Thymus (tissue), 11 donors: ENCODE data around the gene CYP11A1. TPM values are rescaled to one million over a fixed set of nuclear protein-coding genes. Genes with fewer than 3 reads are reported as not detected.

Experiments
- DNase-seq, 9 donors: peaks; one replicate each; pipeline ENCODE4 v3.0.0-alpha.2; 2013; ENCODE audit warnings: low spot score in 9 of 9, low read depth in 6 of 9, missing footprints in 1 of 9
- H3K27ac ChIP-seq, 2 donors: one replicate each; pipeline ENCODE4 v1.5.1; 2013; ENCODE audit warnings: control low read depth in 1 of 2, low read depth in 1 of 2, low read length in 1 of 2, mild to moderate bottlenecking in 1 of 2, moderate library complexity in 1 of 2
- H3K27me3 ChIP-seq, 2 donors: one replicate each; pipeline ENCODE4 v1.5.1; 2013; ENCODE audit warnings: low read length in 1 of 2; ENCODE audit not compliant: control insufficient read depth in 2 of 2, insufficient read depth in 1 of 2
- H3K36me3 ChIP-seq, 2 donors: one replicate each; pipeline ENCODE4 v1.5.1; 2013; ENCODE audit warnings: low read length in 1 of 2, mild to moderate bottlenecking in 1 of 2, moderate library complexity in 1 of 2; ENCODE audit not compliant: control insufficient read depth in 2 of 2, insufficient read depth in 2 of 2
- H3K4me1 ChIP-seq, 2 donors: one replicate each; pipeline ENCODE4 v1.5.1; 2013; ENCODE audit warnings: low read length in 2 of 2; ENCODE audit not compliant: control insufficient read depth in 2 of 2, insufficient read depth in 2 of 2
- H3K4me3 ChIP-seq, 2 donors: one replicate each; pipeline ENCODE4 v1.5.1; 2013; ENCODE audit warnings: low read length in 2 of 2, control low read depth in 1 of 2, mild to moderate bottlenecking in 1 of 2
- H3K9me3 ChIP-seq, 2 donors: one replicate each; pipeline ENCODE4 v1.5.1; 2013; ENCODE audit warnings: low read length in 1 of 2, mild to moderate bottlenecking in 1 of 2; ENCODE audit not compliant: control insufficient read depth in 2 of 2, insufficient read depth in 1 of 2
- WGBS: extraction: QIAGEN DNeasy Blood & Tissue Kit; methylation state at CpG from one replicate; pipeline ENCODE4 v1.1.7; 2013; 5-methylcytosine and 5-hydroxymethylcytosine counted together
- polyA plus RNA-seq: library from polyadenylated mRNA; stranded (reverse); fragments of 200-250 nt; gene quantifications from one replicate; pipeline ENCODE4 v1.2.3, GENCODE V29; 2013
- total RNA-seq: library from RNA; stranded (reverse); fragments of 120-200 nt; gene quantifications from one replicate; pipeline ENCODE4 v1.2.4, GENCODE V29; 2013
- donor health status: healthy.

Gene CYP11A1
- total and polyA plus RNA-seq, 2 donors: 0.66 to 1.0 TPM

GRCh38 chr15:74397239-74398068 is 30.0 kb upstream of the CYP11A1 start:
- no peaks in the 10 kb centered on the region for H3K36me3 ChIP-seq
- H3K27ac ChIP-seq: peak overlapping the region; percentile 32 to 100

GRCh38 chr15:74396445-74397238 is 29.2 kb upstream of the CYP11A1 start:
- WGBS: 34% methylated on average over 9 of the region's 9 CpGs
- Histone ChIP-seq H3K9me3 (peaks cover 0 to 11% of the 10 kb centered on the region in 2 donors), H3K27me3 (no peaks in the 10 kb centered on the region), H3K4me1 (peaks cover 56 to 97% of the 10 kb centered on the region in 2 donors), H3K27ac (peak overlapping the region; percentile 32 to 100), H3K36me3 (no peaks in the 10 kb centered on the region), H3K4me3 (no peak overlapping the region)
- DNase-seq: peak in 3 of 9 donors; percentile 59 to 82 (median 70)

More at GRCh38 chr15:74397239-74398068, 30.0 kb upstream of the CYP11A1 start:
- Histone ChIP-seq H3K4me3 (no peak overlapping the region), H3K9me3 (peaks cover 0 to 11% of the 10 kb centered on the region in 2 donors), H3K27me3 (no peaks in the 10 kb centered on the region), H3K4me1 (peaks cover 61 to 97% of the 10 kb centered on the region in 2 donors)
- peak in 1 of 9 donors; percentile 26 for DNase-seq
- WGBS: 89% methylated on average over 6 of the region's 6 CpGs

- H3K27ac ChIP-seq: peak overlapping the region; percentile 43 to 100
- peaks cover 0 to 11% of the 10 kb centered on the region in 2 donors for H3K9me3 ChIP-seq
- H3K4me3 ChIP-seq: no peak overlapping the region
- DNase-seq: no peak
- H3K27me3 ChIP-seq: no peaks in the 10 kb centered on the region
- peaks cover 55 to 97% of the 10 kb centered on the region in 2 donors for H3K4me1 ChIP-seq
- 89% methylated on average over 10 of the region's 10 CpGs for WGBS
- no peaks in the 10 kb centered on the region for H3K36me3 ChIP-seq
Measured at GRCh38 chr15:74396146-74396438, 28.6 kb upstream of the CYP11A1 start.

- 96% methylated on average over 17 of the region's 17 CpGs for WGBS
- peaks cover 57 to 97% of the 10 kb centered on the region in 2 donors for H3K4me1 ChIP-seq
- DNase-seq: no peak
- no peaks in the 10 kb centered on the region for H3K27me3 ChIP-seq
- H3K27ac ChIP-seq: peak overlapping the region in 1 of 2 donors; percentile 100
- no peaks in the 10 kb centered on the region for H3K36me3 ChIP-seq
- H3K9me3 ChIP-seq: peaks cover 0 to 11% of the 10 kb centered on the region in 2 donors
- H3K4me3 ChIP-seq: no peak overlapping the region
Measured at GRCh38 chr15:74395319-74396145, 28.1 kb upstream of the CYP11A1 start.

GRCh38 chr15:74394090-74394846 is 26.8 kb upstream of the CYP11A1 start:
- Histone ChIP-seq H3K4me3 (no peak overlapping the region), H3K4me1 (peaks cover 57 to 97% of the 10 kb centered on the region in 2 donors), H3K9me3 (peaks cover 0 to 13% of the 10 kb centered on the region in 2 donors), H3K27ac (peak overlapping the region in 1 of 2 donors; percentile 70), H3K36me3 (no peaks in the 10 kb centered on the region), H3K27me3 (no peaks in the 10 kb centered on the region)
- DNase-seq: no peak
- whole genome bisulfite sequencing: 96% methylated on average over 11 of the region's 11 CpGs

GRCh38 chr15:74393423-74393822 is 26.0 kb upstream of the CYP11A1 start:
- DNase-seq: no peak
- no peaks in the 10 kb centered on the region for H3K36me3 ChIP-seq
- peaks cover 58 to 97% of the 10 kb centered on the region in 2 donors for H3K4me1 ChIP-seq
- H3K27ac ChIP-seq: no peak overlapping the region
- H3K4me3 ChIP-seq: no peak overlapping the region
- WGBS: 97% methylated on average over 13 of the region's 13 CpGs
- H3K9me3 ChIP-seq: peaks cover 0 to 13% of the 10 kb centered on the region in 2 donors
- no peaks in the 10 kb centered on the region for H3K27me3 ChIP-seq

GRCh38 chr15:74392902-74393301 is 25.5 kb upstream of the CYP11A1 start:
- H3K4me1 ChIP-seq: peaks cover 58 to 97% of the 10 kb centered on the region in 2 donors
- peaks cover 0 to 10% of the 10 kb centered on the region in 2 donors for H3K9me3 ChIP-seq
- H3K36me3 ChIP-seq: no peaks in the 10 kb centered on the region
- no peak for DNase-seq
- H3K27me3 ChIP-seq: no peaks in the 10 kb centered on the region
- no peak overlapping the region for H3K27ac ChIP-seq
- H3K4me3 ChIP-seq: no peak overlapping the region
- WGBS: 97% methylated on average over 7 of the region's 7 CpGs

- Histone ChIP-seq H3K4me1 (peaks cover 58 to 97% of the 10 kb centered on the region in 2 donors), H3K27me3 (no peaks in the 10 kb centered on the region), H3K27ac (no peak overlapping the region), H3K4me3 (no peak overlapping the region), H3K36me3 (no peaks in the 10 kb centered on the region), H3K9me3 (peaks cover 0 to 8% of the 10 kb centered on the region in 2 donors)
- no peak for DNase-seq
- whole genome bisulfite sequencing: 84% methylated on average over 8 of the region's 8 CpGs
Measured at GRCh38 chr15:74392451-74392830, 25.0 kb upstream of the CYP11A1 start.
